HG03066 (cell line): ENCODE data around the gene KIAA0040.

Experiments used
- ATAC-seq: cut with Tn5 transposase; IDR thresholded peaks from one replicate; pipeline ENCODE4 v1.9.1; 2021; ENCODE audit warnings: low read depth; ENCODE audit not compliant: unreplicated experiment

KIAA0040 gene

DNA sequence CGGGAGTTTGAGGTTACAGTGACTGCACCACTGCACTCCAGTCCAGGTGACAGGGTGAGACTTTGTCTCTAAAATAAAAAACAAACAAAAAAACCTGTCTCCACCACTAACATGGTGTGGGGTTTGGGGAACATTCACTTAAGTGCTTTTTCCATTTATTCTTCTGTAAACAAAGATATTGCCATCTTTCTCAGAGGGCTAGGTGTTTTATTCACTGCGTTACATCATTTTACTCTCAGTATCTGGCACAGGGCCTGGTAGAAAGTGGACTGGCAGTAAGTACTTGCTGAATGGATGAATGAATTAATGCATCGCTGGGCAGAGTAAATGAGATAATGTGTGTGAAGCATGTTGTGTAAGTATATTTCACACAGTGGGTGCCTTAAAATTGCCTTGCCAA lies 20.1 kb downstream of the KIAA0040 start:
- ATAC-seq, result no peak

DNA sequence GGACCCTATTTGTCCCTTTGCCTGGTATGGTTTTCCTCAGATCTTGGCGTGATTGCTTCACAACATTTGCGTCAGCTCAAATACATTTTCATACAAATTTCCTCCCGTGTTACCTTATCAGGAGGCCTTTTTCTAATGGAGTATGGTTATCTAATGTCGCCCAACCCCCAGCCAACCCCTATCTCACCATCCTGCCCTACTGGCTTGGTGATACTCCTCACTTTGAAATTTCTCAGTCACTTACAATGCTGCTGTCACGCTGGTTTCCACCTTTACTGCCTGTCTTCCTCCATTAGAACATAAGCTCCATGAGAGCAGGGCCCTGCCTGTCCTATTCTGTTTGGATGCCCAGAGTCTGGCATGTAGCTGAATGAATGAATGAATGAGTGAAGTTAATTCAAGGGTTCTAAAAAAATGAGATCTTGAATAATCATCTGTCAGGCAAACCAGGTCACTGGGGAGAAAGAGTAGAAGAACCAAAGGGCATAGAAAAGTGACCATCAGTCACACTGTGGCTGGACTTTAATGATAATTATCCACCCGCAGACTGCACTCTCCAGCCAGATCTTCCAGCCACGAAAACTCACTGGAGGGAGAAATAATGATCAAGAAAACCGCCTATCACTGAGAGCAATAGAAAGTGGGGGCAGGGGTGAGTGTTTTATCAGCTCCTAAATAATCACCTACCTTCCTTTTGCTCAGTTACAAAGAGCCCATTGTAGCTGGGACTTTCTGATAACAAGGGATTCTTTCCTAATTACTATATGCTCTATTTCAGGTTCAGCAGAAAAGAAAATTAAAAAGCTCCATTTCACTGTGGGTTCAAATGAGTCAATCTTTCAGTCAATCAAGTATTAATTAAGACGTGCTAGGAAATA lies 21.3 kb downstream of the KIAA0040 start:
- no peak for ATAC-seq

DNA sequence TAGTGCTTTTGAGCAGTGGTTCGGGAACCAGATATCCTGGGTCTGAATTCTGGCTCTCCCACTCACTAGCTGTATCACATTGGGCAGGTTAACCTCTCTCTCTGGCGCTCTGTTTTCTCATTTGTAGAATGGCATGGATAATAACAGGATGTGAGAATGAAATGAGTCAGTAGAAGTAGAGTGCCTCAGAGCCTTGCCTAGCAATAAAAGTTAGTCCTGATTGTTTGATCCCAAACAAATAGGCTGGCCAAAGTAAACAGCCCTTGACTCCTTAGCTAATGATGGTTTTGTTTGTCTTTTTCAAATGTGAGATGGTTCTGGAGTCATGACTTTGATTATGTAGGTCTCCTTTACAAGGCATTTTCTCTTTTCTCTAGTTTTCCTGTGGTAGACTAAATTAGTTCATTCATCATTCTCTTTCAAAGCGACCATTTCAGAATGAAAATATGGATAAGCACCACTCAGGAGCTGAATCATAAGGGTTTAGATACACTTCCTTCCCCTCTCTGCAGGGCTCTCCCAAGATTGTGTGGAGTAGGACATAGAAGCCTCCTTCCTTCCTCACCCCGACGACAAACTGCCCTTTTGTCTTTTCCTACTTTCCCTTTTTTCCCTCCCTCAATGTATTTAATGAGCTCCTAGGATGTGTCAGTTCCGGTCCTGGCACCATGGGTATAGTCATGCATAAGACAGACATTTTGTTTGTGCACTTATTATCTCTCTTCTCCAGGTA lies 23.1 kb downstream of the KIAA0040 start:
- ATAC-seq, result no peak

DNA sequence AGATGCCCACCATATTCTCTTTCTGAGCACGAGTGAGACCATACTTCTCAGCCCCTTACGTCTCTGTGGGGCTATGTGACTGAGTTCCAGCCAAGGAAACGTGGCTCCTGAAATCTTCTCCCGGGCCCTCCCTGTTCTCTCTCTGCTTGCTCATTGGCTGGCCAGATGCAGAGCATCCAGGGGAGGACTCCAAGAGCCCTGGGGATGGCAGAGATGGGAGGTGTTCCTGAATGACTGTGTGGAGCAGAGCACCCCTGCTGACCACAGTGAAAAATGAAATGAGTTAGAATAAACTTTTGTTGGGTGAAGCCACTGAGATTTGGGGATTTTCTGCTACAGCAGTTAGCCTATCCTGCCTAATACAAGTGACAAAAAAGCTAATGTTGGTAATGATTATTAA lies 23.8 kb downstream of the KIAA0040 start:
- ATAC-seq, result no peak

DNA sequence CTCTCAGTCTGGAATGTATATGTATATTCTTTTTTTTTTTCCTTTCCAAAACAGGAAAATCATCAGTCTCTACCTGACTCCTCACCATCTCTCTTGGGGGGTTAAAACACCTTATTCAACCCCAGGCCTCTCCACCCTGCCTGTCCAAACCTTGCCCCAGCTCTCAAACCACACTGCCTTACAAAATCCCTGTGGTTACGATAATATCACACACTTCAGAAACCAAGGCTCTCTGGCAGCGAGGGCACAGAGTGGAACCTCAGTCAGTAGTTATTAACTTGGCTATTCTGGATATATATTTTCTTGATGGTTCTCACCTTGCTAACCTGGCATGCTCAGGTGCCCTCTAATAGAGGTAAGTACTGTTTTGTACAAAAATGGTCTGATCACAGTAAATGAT lies 24.7 kb downstream of the KIAA0040 start:
- no peak for ATAC-seq

DNA sequence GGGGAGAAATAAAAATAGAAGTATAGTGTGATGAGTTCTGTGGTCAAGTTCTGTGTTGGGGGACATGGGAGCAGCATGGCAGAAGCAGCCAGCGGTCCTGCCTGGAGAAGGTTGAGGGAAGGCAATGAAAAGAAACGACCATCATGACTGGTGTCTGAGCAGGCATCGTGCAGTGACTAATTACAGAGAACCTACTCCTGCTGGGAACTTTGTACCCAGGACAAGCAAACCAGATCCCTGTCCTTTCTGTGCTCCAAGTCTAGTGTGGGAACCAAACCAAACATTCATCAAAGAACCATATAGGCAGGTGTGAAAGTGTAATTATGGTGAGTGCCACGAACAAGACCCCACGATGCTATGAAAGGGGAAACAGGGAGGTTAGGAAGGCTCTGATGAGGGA lies 25.8 kb downstream of the KIAA0040 start:
- ATAC-seq, result no peak

DNA sequence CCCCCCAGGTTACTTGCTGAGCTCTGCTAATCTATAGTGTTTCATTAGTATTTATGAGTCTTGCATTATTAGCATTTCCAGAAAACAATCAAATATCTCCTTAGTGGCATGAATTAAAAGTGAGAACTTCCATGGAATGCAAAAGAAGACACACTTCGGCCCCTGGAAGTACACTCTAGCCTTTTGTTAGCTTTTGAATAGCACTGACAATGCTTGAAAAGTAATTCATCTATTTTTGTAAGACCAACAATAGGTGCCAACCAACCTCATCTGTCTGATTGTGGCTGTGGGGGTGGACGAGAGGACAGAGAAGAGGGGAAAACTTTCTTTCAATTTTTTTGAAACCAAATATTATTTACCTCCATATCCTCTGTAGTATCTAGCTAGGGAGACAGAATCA lies 27.8 kb downstream of the KIAA0040 start:
- ATAC-seq, result no peak

DNA sequence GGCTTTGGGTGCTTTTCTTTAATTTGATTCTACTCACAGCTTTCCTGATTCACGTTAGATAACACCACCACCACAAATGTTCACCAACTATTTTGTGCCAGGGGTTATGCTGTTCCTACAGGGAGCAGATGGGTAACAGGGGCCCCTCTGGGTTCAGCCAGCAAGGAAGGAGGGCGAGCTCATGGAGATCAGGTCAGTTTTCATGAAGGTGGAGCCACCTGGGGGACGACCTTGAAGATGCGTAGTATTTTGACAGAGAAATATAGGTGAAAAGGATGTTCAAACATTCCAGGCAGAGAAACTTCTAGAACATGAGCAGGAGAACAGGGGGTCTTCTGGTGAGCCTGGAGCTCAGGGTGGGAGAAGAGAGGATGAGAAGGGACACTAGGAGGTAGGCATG lies 28.9 kb downstream of the KIAA0040 start:
- no peak for ATAC-seq

DNA sequence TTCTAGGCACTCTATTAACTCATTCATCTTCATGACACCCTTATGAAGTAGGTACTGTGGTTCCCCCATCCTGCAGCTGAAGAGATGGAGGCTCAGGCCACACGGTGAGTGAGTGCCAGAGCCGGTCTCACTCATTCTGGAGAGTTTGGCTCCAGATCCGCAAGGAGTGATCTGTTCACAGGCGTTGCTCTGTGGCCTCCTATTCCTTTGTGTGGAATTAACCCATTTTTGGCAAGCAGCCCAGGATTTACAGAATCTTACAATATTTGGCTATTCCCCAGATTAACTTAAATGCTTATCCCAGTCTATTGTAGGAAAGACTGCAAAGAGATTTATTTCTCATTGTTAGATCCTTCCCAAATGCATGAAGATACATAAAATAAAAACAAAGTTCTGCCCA lies 29.6 kb downstream of the KIAA0040 start:
- no peak for ATAC-seq

DNA sequence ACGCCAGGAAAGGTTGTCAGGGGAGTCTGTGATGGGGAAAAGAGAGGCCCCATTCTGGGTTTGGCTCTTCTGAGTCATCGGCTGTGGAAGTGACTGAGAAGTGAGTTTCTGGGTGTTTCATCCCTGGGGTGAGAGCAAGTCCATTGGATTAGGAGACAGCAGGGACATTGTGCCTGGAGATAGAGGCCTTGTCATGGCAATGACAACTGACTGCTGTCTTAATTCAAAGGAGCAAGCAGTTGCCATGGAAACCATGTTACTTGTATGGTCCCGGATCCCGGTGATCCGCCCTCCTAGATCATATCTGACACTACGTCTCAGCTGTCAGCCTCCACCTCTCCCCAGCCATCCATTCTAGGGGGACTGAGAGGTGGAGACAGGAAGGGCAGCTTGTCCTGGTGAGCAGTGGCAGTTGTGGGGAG lies 34.4 kb downstream of the KIAA0040 start:
- ATAC-seq, result no peak

DNA sequence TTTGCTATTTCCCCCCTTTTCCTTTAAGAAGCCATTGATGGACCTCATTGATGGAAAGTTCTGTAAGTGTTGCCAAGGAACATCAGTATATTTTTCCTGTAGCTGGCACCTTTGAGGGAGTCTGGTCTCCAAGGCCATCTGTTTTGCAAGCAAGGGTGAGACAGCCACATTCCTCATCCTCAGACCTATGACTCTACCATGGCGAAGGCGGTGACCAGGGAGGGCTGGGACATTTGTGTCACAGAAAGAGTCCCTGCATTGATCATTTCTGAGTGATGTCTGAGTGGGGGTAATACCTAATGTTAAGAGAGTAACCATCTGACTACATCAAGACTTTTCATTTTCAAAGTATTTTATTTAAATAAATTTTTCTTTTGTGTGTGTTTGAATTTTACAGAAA lies 35.4 kb downstream of the KIAA0040 start:
- no peak for ATAC-seq

DNA sequence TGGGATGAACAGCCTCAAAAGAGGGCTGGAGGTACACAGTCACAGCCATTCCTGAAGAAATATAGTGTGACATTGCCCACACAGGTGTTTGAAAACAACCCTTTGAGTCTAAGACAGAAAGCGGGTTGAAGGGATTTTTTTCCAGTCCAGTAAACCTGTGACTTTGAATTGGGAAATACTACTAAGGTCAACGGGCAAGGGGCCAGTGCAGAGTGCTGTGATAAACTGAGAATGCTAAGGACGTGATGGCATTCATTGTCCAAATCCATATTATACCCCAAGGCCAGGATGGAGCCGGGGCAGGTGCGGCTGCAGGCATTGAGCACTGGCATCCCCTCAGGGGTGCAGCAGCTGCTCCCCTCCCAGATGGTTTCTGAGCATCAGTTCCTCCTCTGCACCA lies 36.6 kb downstream of the KIAA0040 start:
- no peak for ATAC-seq

DNA sequence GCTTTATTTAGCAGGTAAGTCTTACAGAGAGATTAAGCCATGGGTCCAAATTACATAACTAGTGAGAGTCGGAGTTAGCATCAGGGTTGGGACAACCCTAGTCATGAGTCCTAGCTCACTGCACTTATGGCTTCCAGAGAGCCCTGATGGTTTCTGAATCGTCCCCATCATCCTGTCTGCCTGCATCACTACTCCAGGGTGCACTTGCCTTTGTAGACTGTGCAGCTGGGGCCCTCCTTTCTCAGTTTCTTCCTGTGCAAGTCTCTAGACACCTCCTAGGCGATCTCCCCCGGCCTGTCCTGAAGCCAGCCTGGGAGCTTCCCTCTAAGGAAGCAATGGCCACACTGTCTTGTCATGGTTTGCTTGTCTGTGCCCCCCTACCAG lies 37.1 kb downstream of the KIAA0040 start:
- ATAC-seq, result no peak

DNA sequence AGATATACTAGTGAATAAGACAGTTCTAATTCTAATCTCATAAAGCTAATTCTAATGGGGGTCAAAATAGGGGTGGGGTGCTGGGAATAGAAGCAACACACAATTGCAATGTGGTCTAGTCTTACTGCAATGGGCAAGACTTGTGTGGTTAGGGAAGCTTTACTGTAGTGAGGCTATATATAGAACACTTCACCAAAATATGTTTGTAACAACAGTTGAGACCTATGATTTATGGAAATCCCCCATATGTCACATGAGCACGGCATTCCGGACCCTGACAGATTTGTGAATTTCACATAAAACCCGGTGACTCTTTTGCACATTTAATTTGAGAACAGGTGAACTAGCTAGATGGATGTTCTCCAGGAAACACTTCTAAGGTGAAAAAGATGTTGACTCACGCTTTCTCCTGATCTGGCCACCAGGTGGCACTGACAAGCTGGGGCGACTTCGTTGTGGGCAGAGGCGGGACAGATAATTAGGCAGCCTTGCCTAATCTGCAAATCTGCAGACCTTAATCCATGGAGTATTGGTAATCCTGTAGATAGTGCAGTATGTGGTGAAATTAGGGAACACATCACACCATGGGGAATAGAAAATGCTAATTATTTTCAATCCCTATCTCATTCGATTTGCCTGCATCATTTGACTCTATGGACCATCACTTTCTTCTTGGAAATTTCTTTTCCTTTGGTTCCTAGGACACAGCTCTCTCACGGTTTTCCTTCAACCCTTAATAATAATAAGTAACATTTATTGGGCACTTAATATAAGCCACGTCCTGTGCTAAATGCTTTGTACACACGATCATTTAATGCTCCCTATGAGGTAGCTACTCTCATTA lies 37.7 kb downstream of the KIAA0040 start:
- peak; percentile 48 for ATAC-seq

DNA sequence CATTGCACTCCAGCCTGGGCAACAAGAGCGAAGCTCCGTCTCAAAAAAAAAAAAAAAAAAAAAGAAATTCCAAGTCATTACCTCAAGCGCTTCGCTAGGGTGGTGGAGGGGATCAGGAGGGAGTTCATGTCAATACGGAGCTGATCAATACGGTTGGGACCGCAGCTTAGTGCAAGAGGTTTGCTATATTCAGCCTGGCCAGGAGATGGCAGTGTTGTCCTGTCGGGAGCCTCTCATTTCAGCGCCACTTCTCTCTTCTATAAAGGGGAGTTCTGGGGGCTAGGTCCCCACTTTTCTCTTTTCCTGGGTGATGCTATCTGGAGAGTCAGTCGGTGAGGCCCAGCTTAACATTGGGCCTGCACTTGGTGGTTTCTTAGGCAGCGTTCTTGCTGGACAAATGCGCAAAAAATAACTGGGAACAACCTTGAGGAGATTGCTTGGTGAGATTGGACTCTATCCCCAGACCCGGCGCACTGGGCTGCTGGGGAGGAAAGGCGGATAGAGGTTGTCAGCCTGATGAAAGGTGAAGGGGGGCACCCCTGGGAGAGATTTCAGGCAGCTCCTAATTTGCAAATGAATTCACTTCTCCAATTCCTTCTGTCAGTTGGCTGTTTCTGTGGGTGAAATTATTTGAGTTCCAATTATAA lies 40.4 kb downstream of the KIAA0040 start:
- ATAC-seq, result no peak

DNA sequence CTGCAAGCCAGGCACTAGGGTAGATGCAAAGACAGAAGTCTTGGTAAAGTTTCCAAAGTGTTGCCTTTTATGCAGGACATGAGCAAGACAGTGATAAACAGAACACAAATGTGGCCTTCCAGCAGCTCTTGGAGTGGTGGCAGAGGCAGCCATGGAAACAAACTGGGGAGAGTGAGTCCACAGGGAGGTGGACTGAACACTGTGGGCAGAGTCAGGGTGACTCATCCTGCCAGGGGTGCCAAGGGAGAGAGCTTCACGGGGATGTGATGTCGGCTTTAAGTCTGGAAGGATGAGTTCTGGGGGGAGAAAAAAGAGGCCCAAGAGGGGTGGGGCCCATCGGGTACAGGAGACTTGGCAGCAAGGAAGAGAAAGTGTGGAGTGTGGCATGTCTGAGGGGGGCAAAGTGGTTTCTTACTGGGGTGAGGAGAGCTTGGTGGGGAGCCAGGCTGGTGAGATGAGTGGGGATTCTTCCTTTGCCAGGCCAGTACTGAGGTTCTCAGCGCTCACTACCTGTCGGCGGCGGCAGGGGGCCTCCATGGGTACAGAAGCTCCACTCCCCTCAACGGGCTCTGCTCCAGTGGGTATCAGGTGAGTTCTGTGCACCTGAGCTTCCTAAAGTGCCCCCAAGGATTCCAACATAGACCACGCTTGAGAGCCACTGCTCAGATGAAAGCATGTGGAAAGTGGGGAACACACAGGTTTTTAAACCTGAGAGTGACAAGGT lies 41.8 kb downstream of the KIAA0040 start:
- ATAC-seq, result no peak

DNA sequence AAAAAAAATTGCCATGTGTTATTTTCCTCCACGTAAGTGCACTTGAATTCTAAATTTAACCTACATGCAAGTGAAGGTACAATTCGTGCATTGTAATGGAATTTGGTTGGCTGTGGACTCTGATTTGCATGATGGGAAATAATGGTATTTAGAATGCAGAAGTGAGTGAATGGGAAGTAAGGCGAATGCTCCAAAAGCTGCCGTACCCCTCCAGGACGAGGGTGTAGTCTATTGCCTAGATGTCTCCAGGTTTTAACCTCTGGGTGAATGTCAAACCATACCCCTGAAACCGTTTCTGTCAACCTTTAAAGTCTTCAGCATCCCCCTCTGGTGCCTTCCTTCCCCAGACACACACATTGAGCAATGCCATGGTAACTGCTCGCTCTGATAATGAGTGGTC lies 44.5 kb downstream of the KIAA0040 start:
- ATAC-seq, result no peak

DNA sequence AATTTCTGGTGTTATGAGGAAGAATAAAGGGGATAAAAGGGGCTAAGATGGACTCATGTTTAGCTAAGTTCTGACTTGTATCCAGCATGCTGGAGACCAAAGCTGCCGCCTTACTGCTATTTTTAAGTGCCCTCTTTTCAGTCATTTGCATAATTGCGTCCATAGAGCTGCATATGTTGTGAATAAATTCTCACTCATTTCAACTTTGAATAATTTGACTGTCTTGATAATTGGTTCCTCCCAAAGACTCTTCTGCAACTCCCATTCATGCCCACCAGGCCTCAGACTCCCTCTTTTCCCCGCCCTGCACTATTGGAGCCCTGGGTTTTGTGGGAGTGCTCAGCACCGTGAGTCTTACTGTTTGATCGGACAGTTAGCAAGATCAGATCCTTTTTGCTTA lies 45.0 kb downstream of the KIAA0040 start:
- no peak for ATAC-seq

DNA sequence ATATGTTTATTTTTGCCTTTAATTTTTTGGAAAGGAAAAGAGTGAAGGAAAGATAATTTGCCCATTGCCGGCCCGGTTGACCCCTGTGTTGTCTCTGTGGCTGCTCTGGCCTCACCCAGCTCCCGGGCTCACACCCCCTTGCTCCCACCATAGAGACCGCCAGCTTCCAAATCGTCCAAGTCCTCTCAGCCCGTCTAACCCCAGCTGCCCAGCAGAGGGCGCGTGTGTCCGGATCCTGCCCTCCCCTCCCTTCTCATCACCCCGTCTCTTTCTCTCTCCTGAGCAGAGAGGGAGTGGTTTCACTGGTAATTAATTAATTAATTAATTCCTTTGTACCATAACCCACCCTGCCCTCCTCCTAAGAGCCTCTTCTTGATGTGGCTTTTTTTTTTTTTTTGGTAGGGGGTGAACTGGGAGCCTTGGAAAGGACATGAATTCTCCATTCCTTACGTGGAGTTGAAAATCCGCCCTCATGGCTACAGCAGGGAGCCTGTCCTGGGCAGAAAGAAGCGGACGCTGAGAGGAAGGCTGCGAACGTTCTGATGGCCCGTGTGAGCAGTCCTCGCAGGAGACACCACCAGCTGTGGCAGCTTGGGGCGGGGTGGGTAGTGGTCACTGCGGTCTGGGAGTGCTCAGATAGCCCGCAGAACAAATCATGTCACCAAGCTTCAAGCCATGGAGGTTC lies 45.9 kb downstream of the KIAA0040 start:
- peak; percentile 36 for ATAC-seq
